PC-3 (cell line): ENCODE results near the gene FAAP100. TPM values are rescaled to one million over a fixed set of nuclear protein-coding genes. Genes with fewer than 3 reads are reported as not detected.
A peak's percentile ranks its signal among the peaks of the same experiment; 100 is the strongest.

Experiments
- ATAC-seq: fragments of 200-7000 bp; cut with Tn5 transposase; 2 replicates; pipeline ENCODE4 v1.9.1; 2020; ENCODE audit warnings: mild to moderate bottlenecking, moderate library complexity
- Bru-seq: library from RNA; stranded (reverse); fragments of 400-500 nt; gene quantifications from one replicate; lab custom pipeline; 2021; lab: Mats Ljungman, UMichigan
- BruChase-seq, 2 experiments: library from RNA; stranded (reverse); fragments of 400-500 nt; gene quantifications; one replicate each; lab custom pipeline; 2021; lab: Mats Ljungman, UMichigan
- BruUV-seq: library from RNA; stranded (reverse); fragments of 400-500 nt; replicated peaks from 2 replicates; lab custom pipeline; 2021; lab: Mats Ljungman, UMichigan
- CTCF ChIA-PET: fragments of 300-600 bp; sonication (Branson Sonifier 250); formaldehyde crosslinking; loops from one replicate; lab custom pipeline; 2022; ENCODE audit warnings: antibody characterized with exemption; lab: Charles Lee
- POLR2A ChIA-PET: fragments of 300-600 bp; sonication (Branson Sonifier 250); formaldehyde crosslinking; loops from one replicate; lab custom pipeline; 2022; ENCODE audit warnings: antibody characterized with exemption; ENCODE audit not compliant: unreplicated experiment; lab: Charles Lee
- DNase-seq: peaks from one replicate; pipeline ENCODE4 v3.0.0-alpha.2; 2015
- H2AFZ ChIP-seq: fragments of 300-600 bp; sonication (generic); 2 replicates; pipeline ENCODE4 v1.6.0; 2016; ENCODE audit warnings: antibody characterized with exemption, low read length
- H3F3A ChIP-seq: fragments of 300-600 bp; sonication (generic); one replicate; pipeline ENCODE4 v1.6.0; 2017; ENCODE audit warnings: antibody characterized with exemption, low read length, control low read depth, mild to moderate bottlenecking; ENCODE audit not compliant: unreplicated experiment
- H3K27ac ChIP-seq: fragments of 300-600 bp; sonication (generic); 2 replicates; pipeline ENCODE4 v1.5.1; 2016; ENCODE audit warnings: mild to moderate bottlenecking, low read length
- H3K27me3 ChIP-seq: fragments of 300-600 bp; sonication (generic); 2 replicates; pipeline ENCODE4 v1.6.1; 2016; ENCODE audit warnings: low read length, mixed read lengths
- H3K36me3 ChIP-seq: fragments of 300-600 bp; sonication (generic); 2 replicates; pipeline ENCODE4 v1.6.1; 2016; ENCODE audit warnings: low read depth, mixed run types, low read length, mixed read lengths
- H3K4me1 ChIP-seq: fragments of 300-600 bp; sonication (generic); 2 replicates; pipeline ENCODE4 v1.5.1; 2016; ENCODE audit warnings: low read length; ENCODE audit not compliant: insufficient read depth
- H3K4me2 ChIP-seq: fragments of 300-600 bp; sonication (generic); 2 replicates; pipeline ENCODE4 v1.6.0; 2016; ENCODE audit warnings: low read length
- H3K4me3 ChIP-seq: fragments of 300-600 bp; sonication (generic); 2 replicates; pipeline ENCODE4 v1.5.1; 2016; ENCODE audit warnings: mild to moderate bottlenecking, low read length, mixed read lengths
- H3K79me2 ChIP-seq: fragments of 300-600 bp; sonication (generic); 2 replicates; pipeline ENCODE4 v1.6.1; 2017; ENCODE audit warnings: low read length, mixed read lengths
- H3K9ac ChIP-seq: fragments of 300-600 bp; sonication (generic); 2 replicates; pipeline ENCODE4 v1.6.0; 2016; ENCODE audit warnings: mild to moderate bottlenecking, low read length
- H3K9me2 ChIP-seq: fragments of 300-600 bp; sonication (generic); replicated peaks from 2 replicates; pipeline ENCODE4 v1.6.1; 2016; ENCODE audit warnings: mixed run types, low read length, mixed read lengths
- H3K9me3 ChIP-seq: fragments of 300-600 bp; sonication (generic); 2 replicates; pipeline ENCODE4 v1.6.1; 2016; ENCODE audit warnings: low read length, mixed read lengths
- H4K20me1 ChIP-seq: fragments of 300-600 bp; sonication (generic); 2 replicates; pipeline ENCODE4 v1.6.1; 2016; ENCODE audit warnings: low read length, mixed read lengths
- EZH2 ChIP-seq: fragments of 300-600 bp; sonication (generic); IDR thresholded peaks from one replicate; pipeline ENCODE4 v1.6.1; 2017; ENCODE audit warnings: antibody characterized with exemption, mild to moderate bottlenecking, low read length; ENCODE audit not compliant: unreplicated experiment
- EZH2phosphoT487 ChIP-seq: fragments of 300-600 bp; sonication (generic); IDR thresholded peaks from 2 replicates; pipeline ENCODE4 v1.6.1; 2018; ENCODE audit warnings: mild to moderate bottlenecking, antibody characterized with exemption, low read length, borderline replicate concordance
- intact Hi-C: fragments of 100-400 bp; cut with micrococcal nuclease; formaldehyde crosslinking; loops from 2 replicates; pipeline ENCODE4 v1.9.0; 2023
- long read RNA-seq: library from polyadenylated mRNA; unstranded; transcript quantifications from one replicate; pipeline ENCODE4 v2.0.0, GENCODE V29; 2021; ENCODE audit not compliant: unreplicated experiment
- total RNA-seq: library from RNA; depleted of rRNA; stranded (reverse); fragments of >200 nt; gene quantifications from 2 replicates; pipeline ENCODE4 v1.2.3, GENCODE V29; 2014; rRNA removed
- TF ChIP-seq, protein P1 (sequence below): fragments of 300-600 bp; sonication (generic); conservative IDR thresholded peaks from 2 replicates; pipeline ENCODE4 v1.5.1; 2017; ENCODE audit warnings: antibody characterized with exemption, low read depth, mild to moderate bottlenecking, low read length

The FAAP100 gene, protein sequence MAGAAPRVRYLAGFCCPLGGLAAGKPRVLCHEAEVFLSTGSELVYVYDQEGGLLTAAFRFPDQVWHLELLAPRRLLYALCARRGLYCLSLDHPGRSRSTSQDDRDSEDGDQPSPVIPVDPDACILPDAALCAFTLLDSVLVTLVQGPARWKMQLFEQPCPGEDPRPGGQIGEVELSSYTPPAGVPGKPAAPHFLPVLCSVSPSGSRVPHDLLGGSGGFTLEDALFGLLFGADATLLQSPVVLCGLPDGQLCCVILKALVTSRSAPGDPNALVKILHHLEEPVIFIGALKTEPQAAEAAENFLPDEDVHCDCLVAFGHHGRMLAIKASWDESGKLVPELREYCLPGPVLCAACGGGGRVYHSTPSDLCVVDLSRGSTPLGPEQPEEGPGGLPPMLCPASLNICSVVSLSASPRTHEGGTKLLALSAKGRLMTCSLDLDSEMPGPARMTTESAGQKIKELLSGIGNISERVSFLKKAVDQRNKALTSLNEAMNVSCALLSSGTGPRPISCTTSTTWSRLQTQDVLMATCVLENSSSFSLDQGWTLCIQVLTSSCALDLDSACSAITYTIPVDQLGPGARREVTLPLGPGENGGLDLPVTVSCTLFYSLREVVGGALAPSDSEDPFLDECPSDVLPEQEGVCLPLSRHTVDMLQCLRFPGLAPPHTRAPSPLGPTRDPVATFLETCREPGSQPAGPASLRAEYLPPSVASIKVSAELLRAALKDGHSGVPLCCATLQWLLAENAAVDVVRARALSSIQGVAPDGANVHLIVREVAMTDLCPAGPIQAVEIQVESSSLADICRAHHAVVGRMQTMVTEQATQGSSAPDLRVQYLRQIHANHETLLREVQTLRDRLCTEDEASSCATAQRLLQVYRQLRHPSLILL
- total RNA-seq, result 23.3 and 34.6 TPM in 2 replicates
- percentile 55 among the genes with signal in this experiment for Bru-seq, nascent RNA
- BruChase-seq, experiment 1, labeled RNA remaining after a 6-hour chase, result percentile 59 among the genes with signal in this experiment
- percentile 61 among the genes with signal in this experiment for BruChase-seq, experiment 2, labeled RNA remaining after a 2-hour chase
- long read RNA-seq, transcript FAAP100-202 (5 exons, 2,996 nt), result major isoform, 37 of 74 reads
- long read RNA-seq, transcript FAAP100-203 (9 exons, 3,822 nt), result minor isoform, 8 of 74 reads
- long read RNA-seq, partial matches to known transcripts, result 16 of 74 reads
- long read RNA-seq, other reads (novel, unspliced or antisense), result 10 of 74 reads

DNA sequence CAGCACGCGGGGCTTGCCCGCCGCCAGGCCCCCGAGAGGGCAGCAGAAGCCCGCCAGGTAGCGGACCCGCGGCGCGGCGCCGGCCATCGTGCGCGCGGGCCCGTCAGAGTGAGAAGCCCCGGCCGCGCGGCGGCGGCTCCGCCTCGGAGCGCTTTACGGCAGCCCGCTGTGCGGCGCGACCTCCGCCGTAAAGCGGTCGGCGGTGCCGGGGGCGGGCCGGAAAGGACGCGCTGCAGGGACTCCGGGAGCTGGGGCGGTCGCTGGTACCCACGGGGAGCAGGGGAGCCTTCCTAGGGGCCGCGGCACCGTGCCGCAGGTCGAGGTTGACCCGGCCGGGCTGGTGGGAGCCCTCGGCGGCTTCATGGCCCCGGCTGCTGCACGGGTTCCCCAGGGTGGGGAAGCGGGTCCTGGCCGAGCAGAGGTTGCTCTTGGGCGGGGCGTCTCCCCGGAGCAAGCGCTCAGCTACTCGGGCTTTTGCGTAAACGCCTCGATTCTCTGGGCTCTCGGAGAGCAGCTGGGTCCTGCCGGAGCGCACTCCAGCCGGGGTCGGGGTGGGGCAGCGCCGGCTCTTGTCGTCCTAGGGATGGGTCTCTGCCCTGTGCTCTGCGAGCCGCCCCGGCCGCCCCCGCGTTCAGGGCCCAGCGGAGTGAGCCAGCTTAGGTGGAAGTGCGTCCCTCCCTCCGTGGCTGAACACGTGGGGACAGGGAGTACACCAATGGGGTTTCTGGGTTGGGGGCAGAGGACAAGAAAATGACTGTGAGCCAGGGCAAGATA is at the start of gene FAAP100:
FAAP100 (minus strand) TSS at position 110 of the 774 bp plus-strand sequence; CDS start at position 87, 23 bp downstream.
- ChIA-PET CTCF (interaction anchor here (0.8 kb wide), 1 partner anchor 33 kb away, joined by 4 read pairs; no protein-coding TSS in a partner anchor), POLR2A (interaction anchor here (0.6 to 0.8 kb wide), 3 partner anchors 9 to 315 kb away, joined by 3 to 5 read pairs (median 3); partner anchors contain the start of gene MRPL12)
- no peaks in the 10 kb centered on the region for H3K9me3 ChIP-seq
- peak within 1 kb of the TSS; percentile 80 for H2AFZ ChIP-seq
- H3K27me3 ChIP-seq, result no peaks in the 10 kb centered on the region
- TSS peak; percentile 49 for BruUV-seq
- peaks cover 35% of the 10 kb centered on the region for H3K4me1 ChIP-seq
- peaks cover 7% of the 10 kb centered on the region for H3K36me3 ChIP-seq
- ATAC-seq, result peak; percentile 41
- peaks cover 31% of the 10 kb centered on the region for H3K79me2 ChIP-seq
- H3K9me2 ChIP-seq, result no peaks in the 10 kb centered on the region
- H3K4me2 ChIP-seq, result peak within 1 kb of the TSS; percentile 93
- TF ChIP-seq, protein P1, sequence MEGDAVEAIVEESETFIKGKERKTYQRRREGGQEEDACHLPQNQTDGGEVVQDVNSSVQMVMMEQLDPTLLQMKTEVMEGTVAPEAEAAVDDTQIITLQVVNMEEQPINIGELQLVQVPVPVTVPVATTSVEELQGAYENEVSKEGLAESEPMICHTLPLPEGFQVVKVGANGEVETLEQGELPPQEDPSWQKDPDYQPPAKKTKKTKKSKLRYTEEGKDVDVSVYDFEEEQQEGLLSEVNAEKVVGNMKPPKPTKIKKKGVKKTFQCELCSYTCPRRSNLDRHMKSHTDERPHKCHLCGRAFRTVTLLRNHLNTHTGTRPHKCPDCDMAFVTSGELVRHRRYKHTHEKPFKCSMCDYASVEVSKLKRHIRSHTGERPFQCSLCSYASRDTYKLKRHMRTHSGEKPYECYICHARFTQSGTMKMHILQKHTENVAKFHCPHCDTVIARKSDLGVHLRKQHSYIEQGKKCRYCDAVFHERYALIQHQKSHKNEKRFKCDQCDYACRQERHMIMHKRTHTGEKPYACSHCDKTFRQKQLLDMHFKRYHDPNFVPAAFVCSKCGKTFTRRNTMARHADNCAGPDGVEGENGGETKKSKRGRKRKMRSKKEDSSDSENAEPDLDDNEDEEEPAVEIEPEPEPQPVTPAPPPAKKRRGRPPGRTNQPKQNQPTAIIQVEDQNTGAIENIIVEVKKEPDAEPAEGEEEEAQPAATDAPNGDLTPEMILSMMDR, result no peak
- TF ChIP-seq EZH2phosphoT487 (no peak), EZH2 (no peak)
- H3K9ac ChIP-seq, result peak within 1 kb of the TSS; percentile 83
- H3K27ac ChIP-seq, result peak within 1 kb of the TSS; percentile 64
- peak; percentile 89 for DNase-seq
- peak within 1 kb of the TSS; percentile 77 for H3K4me3 ChIP-seq
- intact Hi-C loops, result loop anchor here (1.0 kb wide), 1 partner anchor 24 kb away; no protein-coding TSS in a partner anchor
- no peaks in the 10 kb centered on the region for H3F3A ChIP-seq
- H4K20me1 ChIP-seq, result no peaks in the 10 kb centered on the region

DNA sequence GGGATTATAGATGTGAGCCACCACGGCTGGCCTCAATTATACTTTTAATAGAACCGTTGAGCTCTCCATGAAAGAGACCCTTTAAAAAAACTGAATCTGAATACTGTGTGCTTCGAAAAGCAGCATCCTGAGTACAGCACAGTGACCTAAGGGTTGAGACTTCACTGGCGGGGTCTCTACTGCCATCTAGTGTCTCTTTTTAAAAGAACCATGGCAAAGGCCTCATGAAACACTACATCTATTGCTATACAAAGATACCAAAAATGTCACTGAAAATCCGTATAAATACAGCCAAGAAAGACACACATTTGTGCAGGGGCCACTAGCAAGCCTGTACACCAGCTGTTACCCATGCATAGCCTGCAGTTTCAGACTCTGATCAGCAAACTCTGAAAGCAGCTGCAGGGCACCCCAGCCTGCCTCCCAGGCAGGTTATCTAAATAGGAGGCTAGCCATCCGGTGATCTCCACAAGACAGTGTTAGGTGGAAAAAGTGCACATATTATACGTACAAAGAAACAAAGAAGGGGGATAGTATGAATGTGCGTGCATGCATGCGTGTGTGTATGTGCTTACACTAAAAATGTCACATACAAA is 49.5 kb upstream of the FAAP100 start:
- no peak overlapping the region for H3K27ac ChIP-seq
- CTCF ChIA-PET, result no interaction called here

More for the DNA sequence above, 49.5 kb upstream of the FAAP100 start:
- Histone ChIP-seq H3K4me2 (no peak overlapping the region), H3K9me2 (no peaks in the 10 kb centered on the region), H3K4me3 (no peak overlapping the region), H3K9ac (no peak overlapping the region), H3K27me3 (no peaks in the 10 kb centered on the region), H3K9me3 (no peaks in the 10 kb centered on the region), H3K4me1 (no peaks in the 10 kb centered on the region), H3F3A (peaks cover 5% of the 10 kb centered on the region), H2AFZ (no peak overlapping the region), H3K79me2 (peaks cover 32% of the 10 kb centered on the region; the same call in 1 of the 2 replicates), H3K36me3 (peaks cover 59% of the 10 kb centered on the region), H4K20me1 (peaks cover 21% of the 10 kb centered on the region)
- intact Hi-C loops, result loop anchor here (2.0 kb wide), 2 partner anchors 17 to 45 kb away; no protein-coding TSS in a partner anchor
- ATAC-seq (peak; percentile 99), DNase-seq (peak; percentile 84)
- no peak for TF ChIP-seq EZH2
- no peak for TF ChIP-seq EZH2phosphoT487
- TF ChIP-seq, protein P1, result peak; percentile 92
- BruUV-seq, result no TSS peak
- POLR2A ChIA-PET, result no interaction called here
